ENCODE measurements around the gene SDF2L1. TPM values are rescaled to one million over a fixed set of nuclear protein-coding genes. Genes with fewer than 3 reads are reported as not detected.
A peak's percentile ranks its signal among the peaks of the same experiment; 100 is the strongest.

Gene SDF2L1
- total and polyA plus RNA-seq, 9 of the 15 experiments (the other 6 are each of a cell fraction or from before 2014, with no cell fraction given): 15.1 to 989 (median 124) TPM

DNA sequence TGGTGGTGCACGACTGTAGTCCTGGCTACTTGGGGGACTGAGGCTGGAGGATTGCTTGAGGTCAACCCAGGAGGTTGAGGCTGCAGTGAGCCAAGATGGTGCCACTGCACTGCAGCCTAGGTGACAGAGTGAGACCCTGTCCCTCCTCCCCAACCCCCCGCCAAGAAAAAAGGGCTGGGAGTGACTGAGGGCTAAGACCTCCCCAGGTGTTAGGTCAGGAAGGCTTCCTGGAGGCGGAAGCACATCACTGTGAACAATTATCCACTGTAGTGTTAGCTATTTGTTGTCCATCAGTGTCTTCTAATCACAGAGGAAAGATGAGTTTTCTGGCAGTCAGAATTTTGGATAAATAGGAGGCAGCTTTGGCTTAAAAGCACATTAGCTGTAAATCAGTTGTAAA, 21.1 kb upstream of the SDF2L1 start (continued):
- TF ChIP-seq HDAC3 (IDR thresholded peaks at IDR 0.05; ENCODE audit: borderline replicate concordance, partially characterized antibody) (no peak), GTF2F1 (IDR thresholded peaks at IDR 0.05; ENCODE audit: low read depth, low read length) (no peak)
- TF ChIP-seq, protein P1, sequence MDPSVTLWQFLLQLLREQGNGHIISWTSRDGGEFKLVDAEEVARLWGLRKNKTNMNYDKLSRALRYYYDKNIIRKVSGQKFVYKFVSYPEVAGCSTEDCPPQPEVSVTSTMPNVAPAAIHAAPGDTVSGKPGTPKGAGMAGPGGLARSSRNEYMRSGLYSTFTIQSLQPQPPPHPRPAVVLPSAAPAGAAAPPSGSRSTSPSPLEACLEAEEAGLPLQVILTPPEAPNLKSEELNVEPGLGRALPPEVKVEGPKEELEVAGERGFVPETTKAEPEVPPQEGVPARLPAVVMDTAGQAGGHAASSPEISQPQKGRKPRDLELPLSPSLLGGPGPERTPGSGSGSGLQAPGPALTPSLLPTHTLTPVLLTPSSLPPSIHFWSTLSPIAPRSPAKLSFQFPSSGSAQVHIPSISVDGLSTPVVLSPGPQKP (CRISPR knock-in tag; IDR thresholded peaks at IDR 0.05): no peak

DNA sequence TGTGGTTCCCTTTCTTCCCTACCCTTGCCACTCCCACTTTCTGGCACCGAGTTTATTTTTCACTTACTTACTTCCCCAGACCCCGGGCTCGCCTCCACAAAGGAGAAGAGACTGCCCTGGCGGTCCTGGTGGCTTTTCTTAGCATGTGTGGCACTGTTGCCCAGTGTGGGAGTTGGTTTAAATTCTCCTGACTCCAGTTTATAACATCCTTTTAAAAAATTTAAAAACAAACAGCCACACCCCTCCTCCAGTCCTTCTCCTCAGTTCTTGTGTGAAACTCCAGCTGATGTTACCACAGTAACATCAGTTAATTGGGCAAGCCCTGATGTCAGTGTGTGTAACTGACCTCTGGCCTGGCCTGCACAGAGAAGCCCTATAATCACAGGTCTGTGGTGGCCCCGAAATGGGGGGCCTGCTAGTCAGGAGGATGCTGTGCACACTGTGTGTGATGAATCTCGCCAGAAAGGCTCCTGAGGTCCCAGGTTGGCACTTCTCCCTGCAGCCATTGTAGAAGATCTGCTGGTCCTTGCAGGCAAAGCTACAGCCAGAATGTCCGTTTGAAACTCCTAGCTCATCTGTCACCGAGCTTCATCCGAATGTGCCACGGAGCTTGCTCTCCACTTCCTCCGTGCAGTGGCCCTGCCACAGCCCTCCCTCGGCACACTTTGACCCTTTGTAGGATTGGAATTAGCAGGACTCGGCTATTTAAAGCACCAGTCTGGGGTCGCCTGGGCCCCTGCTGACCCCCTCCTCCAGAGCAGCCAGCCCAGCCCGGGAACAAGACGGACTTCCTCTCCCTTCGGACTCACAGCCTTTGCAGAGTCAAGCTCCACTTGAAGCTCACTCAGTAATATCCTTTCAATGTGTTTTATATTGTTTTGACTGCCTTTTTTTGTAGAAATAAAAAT, 19.8 kb upstream of the SDF2L1 start:
- no peak for FAIRE-seq
- peaks cover 40% of the 10 kb centered on the region for H3K9me1 ChIP-seq (ENCODE audit: control insufficient read depth, insufficient read depth, low read length)
- no peak overlapping the region for H3K4me2 ChIP-seq (ENCODE audit: insufficient read depth, low read length)
- in situ Hi-C loops (cut with MboI) (no loop called here), intact Hi-C loops (cut with micrococcal nuclease) (no loop called here)
- no peak overlapping the region for H2AFZ ChIP-seq (ENCODE audit: low read depth, low read length)
- 74% methylated on average over 17 of the region's 17 CpGs for WGBS (ENCODE audit: insufficient coverage, low coverage, missing lambda C conversion rate)
- H3K27me3 ChIP-seq (ENCODE audit: control insufficient read depth in 2 of 2, insufficient read depth in 2 of 2, low read length in 2 of 2): no peaks in the 10 kb centered on the region
- CTCF ChIA-PET (ENCODE audit: low intra/inter-chr PET ratio): interaction anchor here (0.6 kb wide), 1 partner anchor 8 kb away, joined by 4 read pairs; no protein-coding TSS in a partner anchor
- no peak overlapping the region for H3K4me3 ChIP-seq
- peaks cover 88% of the 10 kb centered on the region for H3K79me2 ChIP-seq (ENCODE audit: control insufficient read depth, insufficient read depth, low read length)
- H3K9me3 ChIP-seq (replicated peaks; ENCODE audit: control insufficient read depth, insufficient read depth, low read depth, low read length): no peaks in the 10 kb centered on the region
- peak in 1 of 4 experiments; percentile 45 for DNase-seq (ENCODE audit: extremely low read depth in 1 of 4, low spot score in 3 of 4)
- POLR2A ChIA-PET: interaction anchor here (0.6 to 76.8 kb wide), 9 partner anchors 3 to 1444 kb away, joined by 3 to 4622 read pairs (median 4); partner anchors contain the start of genes CCDC116, PPIL2, SDF2L1 and YDJC
- BruUV-seq (replicated peaks): TSS peak; percentile 26
- ATAC-seq: no peak
- H3K9ac ChIP-seq (ENCODE audit: insufficient read depth in 1 of 2, low read depth in 2 of 2, low read length in 2 of 2): peak overlapping the region in 1 of 2 experiments; percentile 7; a peak in 1 of 4 replicates
- H3K27ac ChIP-seq (ENCODE audit: extremely low read depth, low read depth, low read length): no peak overlapping the region
- peaks cover 20 to 50% of the 10 kb centered on the region in 2 experiments; a peak in 4 of 5 replicates for H3K4me1 ChIP-seq (replicated peaks in 1 of 2; ENCODE audit: control insufficient read depth in 2 of 2, insufficient read depth in 2 of 2, low read length in 2 of 2)
- peaks cover 80% of the 10 kb centered on the region for H4K20me1 ChIP-seq (replicated peaks; ENCODE audit: control insufficient read depth, insufficient read depth, low read length)
- H3K36me3 ChIP-seq (ENCODE audit: control insufficient read depth, insufficient read depth, low read length): peaks cover 92% of the 10 kb centered on the region
- TF ChIP-seq ZNF699 (CRISPR knock-in tag; IDR thresholded peaks at IDR 0.05; ENCODE audit: insufficient replicate concordance) (no peak), ATF4 (CRISPR knock-in tag; IDR thresholded peaks at IDR 0.05) (no peak), NFATC3 (IDR thresholded peaks at IDR 0.05) (no peak), POLR2AphosphoS2 (IDR thresholded peaks at IDR 0.05; ENCODE audit: low read length) (peak; percentile 81; the same call in 1 of the 2 replicates), ZNF384 (IDR thresholded peaks at IDR 0.05; ENCODE audit: low read depth, low read length) (peak; percentile 40; the same call in 1 of the 2 replicates), CREB1 (IDR thresholded peaks at IDR 0.05) (no peak), CREB1 (CRISPR knock-in tag; IDR thresholded peaks at IDR 0.05) (no peak)
- TF ChIP-seq, protein P2, sequence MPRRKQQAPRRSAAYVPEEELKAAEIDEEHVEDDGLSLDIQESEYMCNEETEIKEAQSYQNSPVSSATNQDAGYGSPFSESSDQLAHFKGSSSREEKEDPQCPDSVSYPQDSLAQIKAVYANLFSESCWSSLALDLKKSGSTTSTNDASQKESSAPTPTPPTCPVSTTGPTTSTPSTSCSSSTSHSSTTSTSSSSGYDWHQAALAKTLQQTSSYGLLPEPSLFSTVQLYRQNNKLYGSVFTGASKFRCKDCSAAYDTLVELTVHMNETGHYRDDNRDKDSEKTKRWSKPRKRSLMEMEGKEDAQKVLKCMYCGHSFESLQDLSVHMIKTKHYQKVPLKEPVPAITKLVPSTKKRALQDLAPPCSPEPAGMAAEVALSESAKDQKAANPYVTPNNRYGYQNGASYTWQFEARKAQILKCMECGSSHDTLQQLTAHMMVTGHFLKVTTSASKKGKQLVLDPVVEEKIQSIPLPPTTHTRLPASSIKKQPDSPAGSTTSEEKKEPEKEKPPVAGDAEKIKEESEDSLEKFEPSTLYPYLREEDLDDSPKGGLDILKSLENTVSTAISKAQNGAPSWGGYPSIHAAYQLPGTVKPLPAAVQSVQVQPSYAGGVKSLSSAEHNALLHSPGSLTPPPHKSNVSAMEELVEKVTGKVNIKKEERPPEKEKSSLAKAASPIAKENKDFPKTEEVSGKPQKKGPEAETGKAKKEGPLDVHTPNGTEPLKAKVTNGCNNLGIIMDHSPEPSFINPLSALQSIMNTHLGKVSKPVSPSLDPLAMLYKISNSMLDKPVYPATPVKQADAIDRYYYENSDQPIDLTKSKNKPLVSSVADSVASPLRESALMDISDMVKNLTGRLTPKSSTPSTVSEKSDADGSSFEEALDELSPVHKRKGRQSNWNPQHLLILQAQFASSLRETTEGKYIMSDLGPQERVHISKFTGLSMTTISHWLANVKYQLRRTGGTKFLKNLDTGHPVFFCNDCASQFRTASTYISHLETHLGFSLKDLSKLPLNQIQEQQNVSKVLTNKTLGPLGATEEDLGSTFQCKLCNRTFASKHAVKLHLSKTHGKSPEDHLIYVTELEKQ (CRISPR knock-in tag; IDR thresholded peaks at IDR 0.05): no peak
